OCI-LY7 (cell line): ENCODE measurements around the gene OTOG.

Source experiments
- CTCF ChIP-seq: fragments of 200-600 bp; sonication (generic); conservative IDR thresholded peaks from 2 replicates; pipeline ENCODE4 v1.5.1; 2014; ENCODE audit warnings: mild to moderate bottlenecking, antibody characterized with exemption, low read length, moderate library complexity, mixed read lengths
- EZH2phosphoT487 ChIP-seq: fragments of 200-600 bp; sonication (generic); IDR thresholded peaks from 2 replicates; pipeline ENCODE4 v1.6.1; 2018; ENCODE audit warnings: low read depth, borderline replicate concordance, mild to moderate bottlenecking, mixed run types, antibody characterized with exemption, low read length, moderate library complexity, mixed read lengths

- TF ChIP-seq EZH2phosphoT487, result no peak
- no peak for TF ChIP-seq CTCF
Measured at GRCh38 chr11:17517186-17517585, 29.9 kb upstream of the OTOG start.
